Neural cell (in vitro differentiated cells): ENCODE data around the gene ANKRD37. TPM values are rescaled to one million over a fixed set of nuclear protein-coding genes. Genes with fewer than 3 reads are reported as not detected.

Experiments
- H2AFZ ChIP-seq: fragments of 200-600, 300-800 bp; sonication (generic), shearing (Covaris generic); 2 replicates; pipeline ENCODE4 v1.6.0; 2014; ENCODE audit warnings: low read depth, mild to moderate bottlenecking, antibody characterized with exemption, low read length, moderate library complexity
- H3F3A ChIP-seq: fragments of 200-600 bp; shearing (Covaris generic); 2 replicates; pipeline ENCODE4 v1.6.1; 2016; ENCODE audit warnings: mild to moderate bottlenecking, moderate library complexity, mixed read lengths, antibody characterized with exemption, low read length; ENCODE audit not compliant: insufficient read depth, poor library complexity, severe bottlenecking
- H3K27ac ChIP-seq: fragments of 200-600, 300-800 bp; sonication (generic), shearing (Covaris generic); 2 replicates; pipeline ENCODE4 v1.5.1; 2014; ENCODE audit warnings: mild to moderate bottlenecking, low read length, moderate library complexity
- H3K27me3 ChIP-seq: fragments of 300-800, 200-600 bp; sonication (generic), shearing (Covaris generic); 2 replicates; pipeline ENCODE4 v1.6.0; 2014; ENCODE audit warnings: mild to moderate bottlenecking, low read depth, low read length, moderate library complexity; ENCODE audit not compliant: insufficient read depth
- H3K36me3 ChIP-seq: fragments of 300-800, 200-600 bp; sonication (generic), shearing (Covaris generic); 2 replicates; pipeline ENCODE4 v1.5.1; 2014; ENCODE audit warnings: mild to moderate bottlenecking, antibody characterized with exemption, low read length, moderate library complexity; ENCODE audit not compliant: insufficient read depth
- H3K4me2 ChIP-seq: fragments of 300-800, 200-600 bp; sonication (generic), shearing (Covaris generic); 2 replicates; pipeline ENCODE4 v1.6.0; 2014; ENCODE audit warnings: mild to moderate bottlenecking, low read length
- H3K4me3 ChIP-seq: fragments of 300-800, 200-600 bp; sonication (generic), shearing (Covaris generic); 2 replicates; pipeline ENCODE4 v1.5.1; 2014; ENCODE audit warnings: mild to moderate bottlenecking, low read length, moderate library complexity
- H3K79me2 ChIP-seq: fragments of 200-600 bp; shearing (Covaris generic); replicated peaks from 2 replicates; pipeline ENCODE4 v1.6.0; 2014; ENCODE audit warnings: mild to moderate bottlenecking, low read length, moderate library complexity; ENCODE audit not compliant: insufficient read depth
- H3K9ac ChIP-seq: fragments of 300-800, 200-600 bp; sonication (generic), shearing (Covaris generic); 2 replicates; pipeline ENCODE4 v1.6.1; 2016; ENCODE audit warnings: mild to moderate bottlenecking, low read length, mixed read lengths
- H3K9me2 ChIP-seq: fragments of 200-600 bp; shearing (Covaris generic); 2 replicates; pipeline ENCODE4 v1.6.1; 2016; ENCODE audit warnings: mild to moderate bottlenecking, low read length, mixed read lengths; ENCODE audit not compliant: insufficient read depth
- H3K9me3 ChIP-seq: fragments of 200-600, 300-800 bp; sonication (generic), shearing (Covaris generic); 2 replicates; pipeline ENCODE4 v1.6.1; 2016; ENCODE audit warnings: mild to moderate bottlenecking, mixed run types, low read length, moderate library complexity, mixed read lengths
- H4K20me1 ChIP-seq: fragments of 200-600 bp; shearing (Covaris generic); 2 replicates; pipeline ENCODE4 v1.6.1; 2016; ENCODE audit warnings: mild to moderate bottlenecking, mixed run types; ENCODE audit not compliant: insufficient read depth
- CTCF ChIP-seq: fragments of 450-650 bp; IDR thresholded peaks from 2 replicates; pipeline ENCODE4 v1.5.1; 2014; ENCODE audit warnings: antibody characterized with exemption, mild to moderate bottlenecking, moderate library complexity; ENCODE audit not compliant: poor library complexity, severe bottlenecking
- EP300 ChIP-seq: fragments of 450-650 bp; conservative IDR thresholded peaks from 2 replicates; pipeline ENCODE4 v1.6.1; 2014; ENCODE audit warnings: antibody characterized with exemption, mild to moderate bottlenecking, moderate library complexity; ENCODE audit not compliant: poor library complexity, severe bottlenecking
- EZH2 ChIP-seq: fragments of 200-600, 300-800 bp; shearing (Covaris generic), sonication (generic); IDR thresholded peaks from 2 replicates; pipeline ENCODE4 v1.6.1; 2014; ENCODE audit warnings: antibody characterized with exemption, low read length, borderline replicate concordance, mild to moderate bottlenecking; ENCODE audit not compliant: insufficient read depth, poor library complexity, severe bottlenecking
- MXI1 ChIP-seq: fragments of 450-650 bp; conservative IDR thresholded peaks from 2 replicates; pipeline ENCODE4 v1.6.1; 2014; ENCODE audit warnings: antibody characterized with exemption, mild to moderate bottlenecking; ENCODE audit not compliant: poor library complexity, severe bottlenecking
- POLR2AphosphoS5 ChIP-seq: IDR thresholded peaks from 2 replicates; pipeline ENCODE4 v1.6.1; 2012
- RAD21 ChIP-seq: fragments of 450-650 bp; conservative IDR thresholded peaks from 2 replicates; pipeline ENCODE4 v1.6.1; 2014; ENCODE audit warnings: antibody characterized with exemption, mild to moderate bottlenecking, moderate library complexity
- REST ChIP-seq: IDR thresholded peaks from 2 replicates; pipeline ENCODE4 v1.6.1; 2012; ENCODE audit warnings: borderline replicate concordance
- SMC3 ChIP-seq: fragments of 450-650 bp; conservative IDR thresholded peaks from 2 replicates; pipeline ENCODE4 v1.6.1; 2014; ENCODE audit warnings: antibody characterized with exemption, mild to moderate bottlenecking, moderate library complexity; ENCODE audit not compliant: poor library complexity
- TAF1 ChIP-seq: IDR thresholded peaks from 2 replicates; pipeline ENCODE4 v1.6.1; 2012; ENCODE audit warnings: low read depth
- polyA plus RNA-seq: library from polyadenylated mRNA; depleted of rRNA; stranded (reverse); fragments of >200 nt; gene quantifications from 2 replicates; pipeline ENCODE4 v1.2.3, GENCODE V29; 2014

The ANKRD37 gene
- polyA plus RNA-seq, 1 donor from 2014 or later, result 2.6 TPM

GRCh38 chr4:185390941-185391340 lies 5.7 kb upstream of the ANKRD37 start:
- Histone ChIP-seq H3K36me3 (no peaks in the 10 kb centered on the region), H3K9me2 (no peaks in the 10 kb centered on the region), H3F3A (no peaks in the 10 kb centered on the region), H4K20me1 (no peaks in the 10 kb centered on the region), H3K9ac (no peak overlapping the region), H3K9me3 (no peaks in the 10 kb centered on the region), H3K27ac (no peak overlapping the region), H3K4me3 (no peak overlapping the region), H3K79me2 (no peaks in the 10 kb centered on the region), H3K27me3 (no peaks in the 10 kb centered on the region), H3K4me2 (no peak overlapping the region), H2AFZ (no peak overlapping the region)
- TF ChIP-seq EP300 (no peak), MXI1 (no peak), SMC3 (no peak), REST (no peak), RAD21 (no peak), EZH2 (no peak), CTCF (no peak), TAF1 (no peak), POLR2AphosphoS5 (no peak)

GRCh38 chr4:185392156-185392555 lies 4.5 kb upstream of the ANKRD37 start:
- Histone ChIP-seq H2AFZ (no peak overlapping the region), H3K9me3 (no peaks in the 10 kb centered on the region)
- TF ChIP-seq CTCF (no peak), RAD21 (no peak), POLR2AphosphoS5 (no peak), MXI1 (no peak), TAF1 (no peak), EZH2 (no peak), REST (no peak), EP300 (no peak), SMC3 (no peak)

More at GRCh38 chr4:185392156-185392555, 4.5 kb upstream of the ANKRD37 start:
- H3K27ac ChIP-seq, result no peak overlapping the region
- no peaks in the 10 kb centered on the region for H3F3A ChIP-seq
- H3K36me3 ChIP-seq, result no peaks in the 10 kb centered on the region
- H3K79me2 ChIP-seq, result no peaks in the 10 kb centered on the region
- no peaks in the 10 kb centered on the region for H3K9me2 ChIP-seq
- H3K9ac ChIP-seq, result no peak overlapping the region
- H3K4me3 ChIP-seq, result no peak overlapping the region
- no peaks in the 10 kb centered on the region for H4K20me1 ChIP-seq
- no peak overlapping the region for H3K4me2 ChIP-seq
- H3K27me3 ChIP-seq, result no peaks in the 10 kb centered on the region
